Suprapubic skin (tissue), 4 donors: ENCODE results near the gene CD48.

Source experiments
- EP300 ChIP-seq: sonication (generic); formaldehyde crosslinking; IDR thresholded peaks from one replicate; pipeline ENCODE4 v1.6.1; 2017; ENCODE audit warnings: antibody characterized with exemption
- POLR2AphosphoS5 ChIP-seq, 3 donors: sonication (generic); formaldehyde crosslinking; IDR thresholded peaks; one replicate each; pipeline ENCODE4 v1.6.1; 2017; ENCODE audit warnings: antibody characterized with exemption in 3 of 3
- TF ChIP-seq, protein P1 (sequence below), 2 donors: fragments of 200-600 bp in 1 of 2; fragments of 450-650 bp in 1 of 2; sonication (generic) in 1 of 2; IDR thresholded peaks; one replicate each; pipeline ENCODE4 v1.5.1; 2016 to 2019; ENCODE audit warnings: antibody characterized with exemption in 2 of 2, mild to moderate bottlenecking in 1 of 2, moderate library complexity in 1 of 2

DNA sequence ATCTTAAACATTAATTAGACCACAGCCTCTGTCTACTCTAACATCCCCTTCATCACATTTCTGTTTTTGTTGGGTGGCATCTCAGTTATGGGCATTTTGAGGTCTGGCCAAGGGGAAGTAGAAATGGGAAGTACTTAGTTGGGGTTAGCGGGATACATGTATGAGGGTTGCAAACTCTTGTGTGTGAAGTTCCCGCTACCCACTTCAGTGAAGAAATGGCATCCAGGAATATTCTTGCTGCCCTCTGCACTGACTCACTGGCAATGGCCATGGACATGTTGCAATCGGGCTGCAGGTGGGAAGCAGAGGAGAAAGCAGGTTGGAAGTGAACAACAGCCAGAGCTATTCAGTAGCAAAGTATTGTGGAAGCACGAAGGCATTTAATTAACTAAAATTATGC is 7.4 kb downstream of the CD48 start:
- TF ChIP-seq EP300 (no peak), POLR2AphosphoS5 (IDR thresholded peaks at IDR 0.05) (no peak)
- TF ChIP-seq, protein P1, sequence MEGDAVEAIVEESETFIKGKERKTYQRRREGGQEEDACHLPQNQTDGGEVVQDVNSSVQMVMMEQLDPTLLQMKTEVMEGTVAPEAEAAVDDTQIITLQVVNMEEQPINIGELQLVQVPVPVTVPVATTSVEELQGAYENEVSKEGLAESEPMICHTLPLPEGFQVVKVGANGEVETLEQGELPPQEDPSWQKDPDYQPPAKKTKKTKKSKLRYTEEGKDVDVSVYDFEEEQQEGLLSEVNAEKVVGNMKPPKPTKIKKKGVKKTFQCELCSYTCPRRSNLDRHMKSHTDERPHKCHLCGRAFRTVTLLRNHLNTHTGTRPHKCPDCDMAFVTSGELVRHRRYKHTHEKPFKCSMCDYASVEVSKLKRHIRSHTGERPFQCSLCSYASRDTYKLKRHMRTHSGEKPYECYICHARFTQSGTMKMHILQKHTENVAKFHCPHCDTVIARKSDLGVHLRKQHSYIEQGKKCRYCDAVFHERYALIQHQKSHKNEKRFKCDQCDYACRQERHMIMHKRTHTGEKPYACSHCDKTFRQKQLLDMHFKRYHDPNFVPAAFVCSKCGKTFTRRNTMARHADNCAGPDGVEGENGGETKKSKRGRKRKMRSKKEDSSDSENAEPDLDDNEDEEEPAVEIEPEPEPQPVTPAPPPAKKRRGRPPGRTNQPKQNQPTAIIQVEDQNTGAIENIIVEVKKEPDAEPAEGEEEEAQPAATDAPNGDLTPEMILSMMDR (IDR thresholded peaks at IDR 0.05): no peak
